ENCODE measurements around the gene CENPF. TPM values are rescaled to one million over a fixed set of nuclear protein-coding genes. Genes with fewer than 3 reads are reported as not detected.

Gene CENPF
- total and polyA plus RNA-seq, 2 donors from 2014 or later, result 0.39 to 3.3 TPM

DNA sequence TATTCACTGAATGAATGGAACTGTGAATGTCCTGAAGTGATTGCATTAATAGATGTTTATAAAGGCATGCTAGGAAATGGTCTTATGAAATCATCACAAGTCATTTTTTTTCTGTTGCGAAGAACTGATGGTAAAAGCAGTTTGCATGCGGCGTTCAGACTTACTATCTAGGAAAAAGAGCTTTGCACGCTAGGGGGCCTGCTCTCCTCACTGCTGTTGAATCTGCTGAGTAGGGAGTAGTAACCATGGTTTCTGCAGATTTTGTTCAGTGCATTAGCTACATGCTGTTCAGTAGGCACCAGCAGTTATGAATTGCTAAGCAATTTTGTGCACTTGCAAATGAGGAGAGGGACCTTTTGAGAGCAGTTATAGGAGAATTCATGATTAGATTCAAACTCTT, 57.9 kb downstream of the CENPF start:
- TF ChIP-seq, protein P1, sequence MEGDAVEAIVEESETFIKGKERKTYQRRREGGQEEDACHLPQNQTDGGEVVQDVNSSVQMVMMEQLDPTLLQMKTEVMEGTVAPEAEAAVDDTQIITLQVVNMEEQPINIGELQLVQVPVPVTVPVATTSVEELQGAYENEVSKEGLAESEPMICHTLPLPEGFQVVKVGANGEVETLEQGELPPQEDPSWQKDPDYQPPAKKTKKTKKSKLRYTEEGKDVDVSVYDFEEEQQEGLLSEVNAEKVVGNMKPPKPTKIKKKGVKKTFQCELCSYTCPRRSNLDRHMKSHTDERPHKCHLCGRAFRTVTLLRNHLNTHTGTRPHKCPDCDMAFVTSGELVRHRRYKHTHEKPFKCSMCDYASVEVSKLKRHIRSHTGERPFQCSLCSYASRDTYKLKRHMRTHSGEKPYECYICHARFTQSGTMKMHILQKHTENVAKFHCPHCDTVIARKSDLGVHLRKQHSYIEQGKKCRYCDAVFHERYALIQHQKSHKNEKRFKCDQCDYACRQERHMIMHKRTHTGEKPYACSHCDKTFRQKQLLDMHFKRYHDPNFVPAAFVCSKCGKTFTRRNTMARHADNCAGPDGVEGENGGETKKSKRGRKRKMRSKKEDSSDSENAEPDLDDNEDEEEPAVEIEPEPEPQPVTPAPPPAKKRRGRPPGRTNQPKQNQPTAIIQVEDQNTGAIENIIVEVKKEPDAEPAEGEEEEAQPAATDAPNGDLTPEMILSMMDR (IDR thresholded peaks at IDR 0.05; ENCODE audit: borderline replicate concordance, extremely low read depth, insufficient read depth), result peak; percentile 46
- no peaks in the 10 kb centered on the region for H3K27me3 ChIP-seq (ENCODE audit: control insufficient read depth, insufficient read depth, low read length)

DNA sequence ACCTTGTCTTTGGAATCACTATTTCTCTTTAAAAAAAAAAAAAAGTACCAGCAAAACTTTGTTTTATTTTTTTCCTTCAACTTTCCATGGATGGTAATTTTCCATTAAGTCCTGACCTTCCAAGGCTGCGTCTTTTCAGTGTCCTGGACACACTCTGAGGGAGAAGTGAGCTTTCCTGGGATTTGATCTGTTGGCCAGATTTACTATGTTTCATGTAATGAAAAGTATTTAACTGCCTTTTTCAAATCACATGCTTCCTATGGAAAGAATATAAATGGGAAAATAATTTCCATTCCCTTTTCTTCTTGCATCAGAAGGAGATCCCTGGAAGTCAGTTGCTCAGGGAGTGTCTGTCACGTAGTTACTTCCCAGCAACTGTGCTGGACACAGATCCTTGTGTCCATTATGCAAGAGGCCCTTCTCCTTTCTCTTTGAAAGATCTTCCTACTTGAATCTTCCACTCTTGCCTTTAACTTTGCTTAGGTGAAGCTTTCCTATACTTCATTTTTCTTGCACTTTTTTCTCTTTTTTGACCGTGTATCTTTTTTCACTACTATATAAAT, 59.3 kb downstream of the CENPF start:
- DNase-seq (no peak), FAIRE-seq (no peak)
- H3K27me3 ChIP-seq (ENCODE audit: control insufficient read depth, insufficient read depth, low read length), result no peaks in the 10 kb centered on the region
- no peaks in the 10 kb centered on the region for H3K4me1 ChIP-seq (ENCODE audit: control insufficient read depth in 2 of 3, insufficient read depth in 2 of 3, low read depth in 1 of 3, low read length in 3 of 3)
- H3K27ac ChIP-seq (ENCODE audit: low read depth in 2 of 2, low read length in 2 of 2), result no peak overlapping the region
- H3K9me3 ChIP-seq (ENCODE audit: control insufficient read depth in 2 of 3, insufficient read depth in 1 of 3, low read length in 3 of 3), result no peaks in the 10 kb centered on the region
- TF ChIP-seq, protein P1 (IDR thresholded peaks at IDR 0.05; ENCODE audit: borderline replicate concordance, extremely low read depth, insufficient read depth), result no peak
- no peak overlapping the region for H3K4me3 ChIP-seq (ENCODE audit: low read length in 3 of 3)
- H3K9ac ChIP-seq (ENCODE audit: low read length in 3 of 3), result no peak overlapping the region
- H3K36me3 ChIP-seq (ENCODE audit: control insufficient read depth in 2 of 3, insufficient read depth in 3 of 3, low read length in 3 of 3), result no peaks in the 10 kb centered on the region
- intact Hi-C loops (cut with DNase I), result no loop called here

More for the DNA sequence above, 57.9 kb downstream of the CENPF start:
- intact Hi-C loops (cut with DNase I), result no loop called here
- H3K4me1 ChIP-seq (ENCODE audit: control insufficient read depth in 2 of 3, insufficient read depth in 2 of 3, low read depth in 1 of 3, low read length in 3 of 3), result no peaks in the 10 kb centered on the region
- H3K27ac ChIP-seq (ENCODE audit: low read depth in 2 of 2, low read length in 2 of 2), result no peak overlapping the region
- DNase-seq (peak in 4 of 5 donors; percentile 40 to 77 (median 53)), FAIRE-seq (no peak)
- H3K36me3 ChIP-seq (ENCODE audit: control insufficient read depth in 2 of 3, insufficient read depth in 3 of 3, low read length in 3 of 3), result no peaks in the 10 kb centered on the region
- H3K4me3 ChIP-seq (ENCODE audit: low read length in 3 of 3), result no peak overlapping the region
- H3K9ac ChIP-seq (ENCODE audit: low read length in 3 of 3), result no peak overlapping the region
- H3K9me3 ChIP-seq (ENCODE audit: control insufficient read depth in 2 of 3, insufficient read depth in 1 of 3, low read length in 3 of 3), result no peaks in the 10 kb centered on the region

DNA sequence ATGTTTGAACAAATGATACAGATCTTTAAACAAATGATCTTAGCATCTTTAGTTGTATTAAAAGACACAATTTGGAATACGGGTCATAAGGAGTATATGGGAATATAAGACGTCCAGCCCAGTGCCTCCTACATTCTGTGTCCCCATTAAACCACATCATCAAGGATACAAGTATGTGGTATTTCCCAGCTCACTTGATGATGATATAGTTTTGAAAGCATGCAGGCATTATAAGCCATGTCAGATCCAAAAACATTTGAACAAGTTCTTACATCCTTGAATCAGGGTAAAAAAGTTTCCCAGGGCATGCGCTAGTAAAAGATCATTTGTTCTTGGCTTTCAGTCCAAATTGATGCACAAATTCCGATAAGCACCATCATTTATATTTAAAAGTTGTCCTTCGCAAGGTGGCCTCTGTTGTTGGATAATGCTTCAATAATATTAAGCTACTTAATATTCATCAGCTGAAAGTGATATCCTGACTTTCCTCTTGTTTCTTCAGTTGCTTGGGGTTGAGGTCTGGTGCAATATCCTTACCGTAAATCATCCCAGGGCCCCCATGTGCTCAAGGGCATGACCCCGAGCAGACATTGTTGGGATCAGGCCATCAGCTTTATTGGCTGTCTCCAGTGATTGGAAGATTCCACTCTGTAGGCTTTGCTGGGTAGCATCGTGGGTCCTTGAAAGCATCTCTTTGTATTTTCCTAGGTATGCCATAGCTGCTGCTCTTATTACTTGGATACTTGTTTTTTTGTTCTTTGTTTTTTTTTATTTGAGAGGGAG, 61.8 kb downstream of the CENPF start:
- no peaks in the 10 kb centered on the region for H3K27me3 ChIP-seq (ENCODE audit: control insufficient read depth, insufficient read depth, low read length)
- H3K9me3 ChIP-seq (ENCODE audit: control insufficient read depth in 2 of 3, insufficient read depth in 1 of 3, low read length in 3 of 3), result no peaks in the 10 kb centered on the region
- TF ChIP-seq, protein P1 (IDR thresholded peaks at IDR 0.05; ENCODE audit: borderline replicate concordance, extremely low read depth, insufficient read depth), result no peak
- no peak overlapping the region for H3K9ac ChIP-seq (ENCODE audit: low read length in 3 of 3)
- no peak overlapping the region for H3K27ac ChIP-seq (ENCODE audit: low read depth in 2 of 2, low read length in 2 of 2)
- FAIRE-seq (no peak), DNase-seq (no peak)
- no peaks in the 10 kb centered on the region for H3K36me3 ChIP-seq (ENCODE audit: control insufficient read depth in 2 of 3, insufficient read depth in 3 of 3, low read length in 3 of 3)
- H3K4me1 ChIP-seq (ENCODE audit: control insufficient read depth in 2 of 3, insufficient read depth in 2 of 3, low read depth in 1 of 3, low read length in 3 of 3), result no peaks in the 10 kb centered on the region
- no peak overlapping the region for H3K4me3 ChIP-seq (ENCODE audit: low read length in 3 of 3)
- intact Hi-C loops (cut with DNase I), result no loop called here

Data from kidney (tissue), 14 donors.